Activated gamma-delta T cell treated with anti-CD3 and anti-CD28 coated beads, Interleukin-2, amount 50 U/mL, for 16 hours (primary cell): ENCODE measurements around the gene U2SURP.
"Not testable (repeated sequence)": the region's sequence is repeated elsewhere in the genome, so short reads cannot be mapped to it uniquely, and the experiment has no call there.

Experiments
- DNase-seq: peaks from one replicate; pipeline ENCODE4 v3.0.0-alpha.2; 2020; ENCODE audit warnings: low read depth

The U2SURP gene

DNA sequence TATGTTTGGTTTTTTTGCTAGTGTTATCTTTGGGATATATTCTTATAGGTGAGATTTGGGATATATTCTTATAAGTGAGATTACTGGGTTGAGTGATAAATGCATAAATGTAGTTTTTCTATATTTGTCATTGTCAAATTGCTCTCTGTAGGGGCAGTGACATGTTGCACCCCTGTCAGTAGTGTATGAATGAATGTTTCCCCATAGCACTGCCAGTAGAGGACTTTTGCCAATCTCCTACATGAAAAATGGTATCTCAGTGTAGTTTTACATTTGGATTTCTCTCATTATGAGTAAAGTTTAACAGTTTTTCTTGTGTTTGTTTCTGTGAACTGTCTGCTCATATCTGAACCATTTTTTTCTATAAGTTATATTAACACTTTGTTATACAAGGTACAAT lies 13.6 kb downstream of the U2SURP start:
- DNase-seq = no peak

DNA sequence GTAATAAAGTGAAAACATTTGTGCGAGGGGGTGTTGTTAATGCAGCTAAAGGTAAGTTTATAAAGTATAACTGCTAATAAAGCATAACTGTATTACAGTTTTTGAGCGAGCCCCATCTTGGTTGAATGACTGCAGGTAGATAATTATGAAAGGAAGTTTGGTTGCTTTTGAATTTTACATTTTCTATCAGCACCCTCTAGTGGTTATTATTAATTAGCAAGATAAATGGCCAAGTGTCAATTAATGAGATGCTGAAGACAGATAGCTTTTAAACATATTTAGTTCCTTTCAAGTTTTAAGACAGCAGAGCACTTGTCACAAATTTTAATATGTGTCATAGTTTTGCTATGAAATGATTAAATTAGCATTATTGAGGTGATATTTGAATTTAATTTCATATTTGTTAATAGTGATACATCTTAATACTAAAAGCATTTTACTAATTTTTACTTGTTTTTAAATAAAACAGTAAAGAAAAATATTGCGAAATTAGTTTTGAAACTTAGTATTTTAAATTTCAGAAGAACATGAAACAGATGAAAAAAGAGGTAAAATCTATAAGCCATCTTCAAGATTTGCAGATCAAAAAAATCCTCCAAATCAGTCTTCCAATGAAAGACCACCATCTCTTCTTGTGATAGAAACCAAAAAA lies 15.1 kb downstream of the U2SURP start:
- no peak for DNase-seq

DNA sequence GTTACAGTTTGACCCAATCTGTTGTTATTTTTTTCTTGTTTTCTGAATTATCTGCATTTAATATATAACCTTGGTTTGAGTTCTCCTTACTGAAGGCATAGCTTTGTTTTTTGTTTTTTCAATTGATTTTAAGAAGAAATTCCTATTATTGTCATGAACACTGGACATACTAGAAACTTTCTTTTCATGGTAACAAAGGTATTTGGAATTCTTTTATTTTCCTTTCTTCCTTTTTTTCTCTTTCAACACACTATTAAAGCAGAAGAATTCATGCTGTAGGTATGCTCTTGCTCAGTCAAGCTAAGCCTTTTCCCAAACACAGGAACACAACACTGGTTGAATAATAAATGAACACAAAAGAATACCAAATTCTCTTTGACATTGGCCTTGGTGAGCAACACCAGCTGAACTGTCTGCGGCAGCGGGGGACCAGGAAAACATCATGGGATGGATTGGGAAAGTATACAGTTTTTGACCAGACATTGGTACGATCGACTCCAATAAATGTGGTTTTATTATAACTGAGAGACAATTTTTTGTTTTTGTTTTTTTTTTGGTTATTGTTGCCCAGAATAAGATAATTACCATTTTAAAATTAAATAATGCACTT lies 23.1 kb downstream of the U2SURP start:
- DNase-seq = no peak

DNA sequence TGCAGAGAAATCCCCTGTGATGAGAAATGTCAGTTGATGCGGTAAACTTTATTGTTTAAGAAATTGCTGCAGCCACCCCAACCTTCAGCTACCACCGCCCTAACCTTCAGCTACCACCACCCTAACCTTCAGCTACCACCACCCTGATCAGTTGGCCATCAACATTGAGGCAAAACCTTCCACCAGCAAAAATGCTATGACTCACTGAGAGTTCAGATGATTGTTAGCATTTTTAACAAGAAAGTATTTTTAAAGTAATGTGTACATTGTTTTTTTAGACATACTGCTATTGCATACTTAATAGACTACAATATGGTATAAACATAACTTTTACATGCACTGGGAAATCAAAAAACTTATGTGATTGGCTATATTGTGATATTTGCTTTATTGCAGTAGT lies 30.0 kb downstream of the U2SURP start:
- no peak for DNase-seq

DNA sequence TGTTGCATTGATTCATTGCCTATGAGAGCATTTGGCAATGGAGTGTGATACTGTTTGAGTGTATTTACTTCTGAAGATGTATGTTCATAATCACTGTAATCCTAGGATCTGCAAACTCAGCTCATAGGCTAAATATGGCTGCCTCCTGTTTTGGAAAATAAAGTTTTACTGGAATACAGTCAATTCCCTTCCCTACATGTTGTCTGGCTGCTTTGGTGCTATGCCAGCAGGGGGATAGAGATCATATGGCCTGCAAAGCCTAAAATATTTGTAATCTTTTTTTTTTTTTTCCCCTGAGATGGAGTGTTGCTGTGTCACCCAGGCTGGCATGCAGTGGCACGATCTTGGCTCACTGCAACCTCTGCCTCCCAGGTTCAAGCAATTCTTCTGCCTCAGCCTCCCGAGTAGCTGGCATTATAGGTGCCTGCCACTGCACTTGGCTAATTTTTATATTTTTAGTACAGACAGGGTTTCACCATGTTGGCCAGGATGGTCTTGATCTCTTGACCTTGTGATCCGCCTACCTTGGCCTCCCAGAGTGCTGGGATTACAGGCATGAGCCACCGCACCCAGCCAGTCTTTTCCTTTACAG lies 30.5 kb downstream of the U2SURP start:
- DNase-seq = not testable (repeated sequence)

DNA sequence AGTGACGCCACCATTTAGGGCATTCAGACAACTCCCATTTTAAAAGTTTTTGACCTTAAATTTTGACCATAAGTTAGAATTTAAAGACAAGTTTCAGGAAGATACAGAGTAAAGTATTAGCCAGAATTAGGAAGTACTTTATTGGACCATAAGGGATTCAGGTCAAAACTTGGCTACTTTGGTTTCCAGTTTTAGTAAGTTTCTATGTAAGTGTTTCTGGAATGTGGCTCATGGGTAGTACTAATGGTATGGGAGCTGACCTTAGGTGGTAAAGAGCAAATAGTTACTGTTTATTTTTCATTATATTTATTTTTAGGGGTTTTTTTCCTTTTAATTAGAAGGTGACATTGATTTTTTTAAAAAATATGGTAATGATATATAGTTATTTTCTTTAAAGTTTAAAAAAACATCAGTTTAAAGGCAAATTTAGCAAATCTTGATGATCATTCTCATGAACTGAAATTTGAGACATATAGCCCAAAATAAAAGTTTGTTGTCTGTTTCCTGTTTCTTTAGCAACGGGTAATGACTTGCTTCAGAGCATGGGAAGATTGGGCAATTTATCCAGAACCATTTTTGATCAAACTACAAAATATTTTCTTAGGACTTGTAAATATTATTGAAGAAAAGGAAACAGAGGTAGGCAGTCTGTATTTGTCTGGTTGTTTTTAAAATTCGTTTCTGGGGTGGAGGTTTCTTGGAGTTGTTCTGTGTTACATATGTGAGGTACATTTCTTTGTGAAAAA lies 34.3 kb downstream of the U2SURP start:
- DNase-seq = no peak

DNA sequence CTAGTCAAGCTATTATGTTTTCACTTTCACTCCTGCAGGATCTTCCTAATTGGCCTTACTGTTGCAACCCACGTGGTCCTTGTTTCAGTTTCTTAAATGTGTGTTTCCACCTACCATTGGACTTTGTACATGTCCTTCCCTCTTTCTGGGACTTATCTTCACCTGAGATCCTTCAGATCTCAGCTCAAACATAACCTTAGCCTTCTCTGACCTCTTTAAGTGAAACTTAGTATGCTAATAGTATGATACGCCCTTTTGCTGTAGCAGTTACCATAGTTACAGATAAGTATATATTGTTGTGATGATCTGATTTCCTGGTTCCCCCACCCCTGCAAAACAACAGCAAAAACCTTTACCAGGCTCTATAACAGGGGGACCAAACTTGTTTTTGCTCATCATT lies 35.2 kb downstream of the U2SURP start:
- no peak for DNase-seq

DNA sequence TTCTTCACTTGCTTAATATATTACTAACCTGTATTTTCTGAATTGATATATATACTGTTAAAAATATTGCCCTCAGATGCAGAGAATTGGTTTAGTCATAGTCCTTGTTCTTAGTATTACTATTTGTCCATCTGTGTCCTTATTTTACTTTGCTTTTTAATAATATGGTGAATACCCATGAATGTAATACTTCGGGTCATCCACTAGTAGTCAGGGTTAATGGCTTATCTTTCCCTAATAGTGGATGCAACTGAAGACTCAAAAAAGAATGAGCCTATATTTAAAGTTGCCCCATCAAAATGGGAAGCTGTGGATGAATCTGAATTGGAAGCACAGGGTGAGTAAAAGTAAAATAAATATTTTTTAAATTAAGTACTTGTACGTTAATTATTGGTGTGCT lies 36.5 kb downstream of the U2SURP start:
- DNase-seq = no peak

DNA sequence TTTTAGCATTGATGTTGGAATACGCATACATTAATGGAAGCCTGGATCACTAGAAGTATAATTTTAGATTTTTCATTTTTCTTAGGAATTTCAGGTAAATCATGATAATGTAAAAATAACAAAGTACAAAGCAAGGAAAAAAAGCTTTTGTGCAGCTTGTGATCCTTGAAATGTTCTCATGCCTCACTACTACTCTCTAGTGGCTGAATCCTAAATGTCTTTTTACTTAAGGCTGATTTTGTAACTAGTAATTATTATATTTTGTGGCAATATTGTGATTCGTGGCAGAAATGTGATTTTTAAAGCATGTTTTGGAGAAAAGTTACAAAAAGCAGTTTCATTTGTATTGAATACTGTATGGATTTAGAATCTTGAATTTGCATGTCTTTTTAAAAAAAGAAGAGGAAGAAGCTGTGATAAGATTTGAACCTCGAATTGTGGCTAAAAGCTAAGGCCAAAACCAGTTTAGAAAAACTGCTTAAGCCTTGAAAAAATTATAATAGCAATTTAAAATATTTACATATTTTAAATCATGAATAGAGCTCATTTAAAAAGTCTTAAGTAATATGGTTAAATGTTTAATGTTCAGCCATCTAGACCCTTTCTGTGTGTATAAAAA lies 39.0 kb downstream of the U2SURP start:
- no peak for DNase-seq

DNA sequence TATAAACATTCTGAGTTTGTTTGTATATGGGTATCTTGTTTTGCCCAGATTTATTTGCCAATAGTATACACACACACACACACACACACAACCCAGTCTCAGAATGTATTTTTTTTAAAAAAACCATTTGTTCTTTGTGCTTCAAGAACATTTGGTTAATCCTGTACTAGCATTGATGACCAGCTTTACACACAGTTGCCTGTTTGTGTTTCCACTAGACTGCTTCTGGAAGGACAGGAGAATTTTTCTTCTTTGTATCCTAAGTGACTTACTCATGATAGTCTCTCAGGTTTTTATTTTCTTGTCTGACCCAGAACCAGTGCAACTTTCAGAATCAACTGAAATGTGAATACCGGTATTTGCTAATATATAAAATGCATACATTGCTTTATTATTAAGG lies 40.5 kb downstream of the U2SURP start:
- DNase-seq = no peak

DNA sequence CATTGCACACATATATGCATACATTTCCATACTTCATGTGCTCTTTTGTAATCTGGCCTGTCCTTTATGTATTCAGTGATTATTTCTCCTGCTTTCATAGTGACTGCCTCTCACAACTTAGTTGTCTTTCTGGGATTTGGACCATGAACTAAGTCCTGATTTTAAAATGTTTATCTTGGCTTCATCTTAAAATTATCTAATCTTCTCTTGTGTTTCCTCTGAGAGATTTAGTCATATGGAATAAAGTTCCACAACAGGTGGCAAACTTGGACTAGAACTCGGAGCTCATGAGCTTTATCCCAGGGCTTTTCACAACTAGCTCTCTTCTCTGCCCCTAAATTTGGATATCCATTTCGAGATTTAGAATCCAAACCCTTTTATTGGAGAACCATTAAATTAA lies 44.3 kb downstream of the U2SURP start:
- DNase-seq = no peak

DNA sequence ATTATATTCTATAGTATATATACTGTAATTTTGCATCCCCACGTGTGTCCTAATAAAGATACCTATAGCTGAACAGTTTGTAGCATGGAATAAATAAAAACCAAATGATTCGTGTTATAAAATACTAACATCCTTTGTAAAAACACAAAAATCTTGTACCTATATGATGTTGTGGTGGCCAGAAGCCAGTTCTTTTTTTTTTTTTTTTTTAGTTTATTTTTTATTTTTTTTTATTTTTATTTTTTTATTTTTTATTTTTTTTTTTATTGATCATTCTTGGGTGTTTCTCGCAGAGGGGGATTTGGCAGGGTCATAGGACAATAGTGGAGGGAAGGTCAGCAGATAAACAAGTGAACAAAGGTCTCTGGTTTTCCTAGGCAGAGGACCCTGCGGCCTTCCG lies 44.7 kb downstream of the U2SURP start:
- not testable (repeated sequence) for DNase-seq

DNA sequence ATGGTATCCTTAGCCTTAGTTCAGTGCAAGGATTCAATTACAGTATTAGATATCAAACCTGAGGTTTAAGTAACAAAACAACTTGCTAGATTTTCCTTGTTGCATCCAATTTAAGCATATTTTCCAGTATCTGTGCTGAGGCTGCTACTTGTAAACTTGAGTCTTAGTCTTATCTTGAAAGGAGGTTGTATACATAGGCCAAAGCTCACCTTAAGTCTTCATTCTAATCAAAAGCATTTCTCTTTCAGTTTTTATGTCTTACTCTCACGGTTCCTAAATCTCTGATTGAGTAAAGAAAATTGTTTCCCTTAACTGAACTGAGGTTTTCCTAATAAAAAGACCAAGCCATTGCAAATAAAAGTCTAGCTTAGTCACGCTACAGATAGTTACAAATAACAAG lies 52.6 kb downstream of the U2SURP start:
- no peak for DNase-seq

DNA sequence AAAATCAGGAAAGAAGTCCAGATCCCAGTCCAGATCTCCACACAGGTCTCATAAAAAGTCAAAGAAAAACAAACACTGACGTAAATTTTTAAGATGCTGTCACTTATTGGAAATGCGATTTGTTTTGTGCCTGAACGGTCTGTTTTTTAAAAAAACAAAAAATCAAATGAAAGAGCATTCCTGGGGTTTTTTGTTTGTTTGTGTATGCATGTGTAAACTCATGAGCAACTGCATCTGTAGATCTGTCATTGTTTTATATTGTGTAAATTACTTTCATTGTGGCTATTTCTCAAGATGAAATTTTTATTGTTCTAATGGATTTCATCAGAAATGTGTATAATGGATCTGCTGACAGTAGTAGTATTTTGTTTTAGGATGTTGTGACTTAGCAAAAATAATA lies 55.0 kb downstream of the U2SURP start:
- no peak for DNase-seq

DNA sequence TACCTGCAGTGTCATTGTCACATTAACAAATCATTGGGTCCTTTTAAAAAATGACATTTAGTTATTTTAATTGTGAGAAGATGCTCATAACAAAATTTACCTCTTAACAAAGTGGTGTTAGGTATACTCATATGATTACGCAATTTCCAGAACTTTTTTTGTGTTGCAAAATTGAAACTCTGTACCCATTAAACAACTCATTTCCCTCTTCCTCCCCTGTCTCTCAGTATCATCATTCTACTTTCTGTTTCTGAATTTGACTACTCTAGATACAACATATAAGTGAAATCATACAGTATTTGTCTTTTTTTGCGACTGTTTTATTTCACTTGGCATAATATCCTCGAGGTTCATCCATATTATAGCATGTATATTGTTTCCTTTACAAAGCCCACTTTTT lies 59.5 kb downstream of the U2SURP start:
- DNase-seq = no peak

DNA sequence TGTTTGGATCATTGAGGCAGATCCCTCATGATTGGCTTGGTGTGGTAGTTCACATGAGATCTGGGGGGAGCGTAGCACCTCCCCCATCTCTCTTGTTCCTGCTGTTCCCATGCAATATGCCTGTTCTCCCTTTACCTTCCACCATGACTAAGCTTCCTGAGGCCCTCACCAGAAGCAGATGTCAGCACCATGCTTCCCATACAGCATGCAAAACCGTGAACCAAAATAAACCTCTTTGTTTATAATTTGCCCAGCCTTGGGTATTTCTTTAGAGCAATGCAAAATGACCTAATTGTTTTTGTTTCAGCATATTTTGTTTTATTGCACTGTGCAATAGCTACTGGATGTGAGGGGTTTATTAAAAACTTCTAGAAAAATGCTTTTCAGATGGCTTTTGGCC lies 61.6 kb downstream of the U2SURP start:
- DNase-seq = no peak

DNA sequence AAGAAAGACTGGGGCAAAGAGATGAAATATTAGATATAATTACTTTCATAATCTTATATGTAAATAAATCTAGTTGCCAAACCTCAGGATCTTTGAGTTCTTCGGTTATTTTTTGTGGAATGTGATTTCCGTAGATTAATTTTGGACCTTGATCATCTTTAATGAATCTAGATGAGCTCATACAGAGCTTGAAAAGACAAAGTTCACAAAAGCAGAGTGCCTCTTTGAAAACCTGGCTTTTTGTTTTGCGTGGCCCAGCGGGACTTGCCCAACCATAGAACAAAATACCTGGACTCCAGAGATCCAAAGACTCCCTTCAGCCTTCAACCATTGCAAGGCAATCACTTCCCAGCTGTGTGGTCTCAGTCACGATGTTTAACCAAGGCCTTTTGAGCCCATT lies 63.4 kb downstream of the U2SURP start:
- no peak for DNase-seq

DNA sequence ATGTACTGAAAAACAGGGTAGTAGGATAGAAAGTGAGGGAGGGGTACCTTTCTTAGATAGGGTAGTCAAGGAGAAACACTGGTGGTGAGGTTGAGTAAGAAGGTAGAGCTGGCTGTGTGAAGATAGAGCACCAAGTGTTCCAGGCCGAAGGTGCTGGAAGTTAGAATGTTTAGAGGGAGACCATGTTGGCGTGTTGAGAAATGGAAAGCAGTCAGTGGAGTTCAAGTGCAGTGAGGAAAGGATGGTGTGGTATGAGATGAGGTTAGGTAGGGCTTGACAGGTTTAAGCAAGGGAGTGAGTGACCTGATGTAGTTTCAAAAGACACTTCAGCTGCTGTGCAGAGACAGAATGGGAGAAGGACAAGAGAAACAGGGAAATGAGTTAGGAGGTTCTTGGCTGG lies 64.0 kb downstream of the U2SURP start:
- DNase-seq = no peak

DNA sequence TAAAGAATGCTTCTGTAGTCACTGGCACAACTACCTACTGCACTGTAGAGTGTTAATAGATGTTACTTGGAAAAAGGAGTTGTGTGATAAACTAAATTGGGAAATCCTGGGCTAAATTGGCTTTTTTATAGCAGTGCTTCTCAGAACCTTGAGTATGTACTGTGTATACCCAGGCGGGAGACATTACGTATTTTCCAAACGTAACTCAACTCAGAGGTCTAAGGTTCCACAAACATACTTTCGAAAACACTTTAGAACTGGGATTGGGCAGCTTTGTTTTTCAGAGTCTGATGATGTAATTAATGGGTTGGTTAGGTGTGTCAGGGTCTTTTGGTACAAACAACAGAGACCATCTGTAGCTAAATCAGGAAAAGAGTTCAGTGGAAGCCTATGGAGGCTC lies 64.7 kb downstream of the U2SURP start:
- no peak for DNase-seq

DNA sequence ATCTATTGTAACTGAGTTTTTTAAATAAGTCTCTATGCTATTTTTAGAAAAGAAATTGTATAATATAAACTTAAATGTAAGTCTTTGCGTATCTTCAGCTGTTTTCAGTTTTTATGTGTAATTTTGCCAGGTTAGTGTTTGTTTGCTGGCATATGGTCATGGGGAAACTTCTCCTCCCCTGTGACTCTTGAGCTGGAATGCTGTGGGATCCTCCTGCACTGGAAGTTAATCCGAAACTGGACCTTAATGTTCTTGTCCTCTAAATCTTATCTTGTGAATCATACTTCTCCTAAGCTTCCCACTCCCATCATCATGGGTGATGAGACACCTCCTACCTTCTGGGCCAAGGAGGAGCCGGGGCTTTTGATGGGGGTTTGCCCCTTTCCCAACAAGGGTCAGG lies 65.8 kb downstream of the U2SURP start:
- no peak for DNase-seq

DNA sequence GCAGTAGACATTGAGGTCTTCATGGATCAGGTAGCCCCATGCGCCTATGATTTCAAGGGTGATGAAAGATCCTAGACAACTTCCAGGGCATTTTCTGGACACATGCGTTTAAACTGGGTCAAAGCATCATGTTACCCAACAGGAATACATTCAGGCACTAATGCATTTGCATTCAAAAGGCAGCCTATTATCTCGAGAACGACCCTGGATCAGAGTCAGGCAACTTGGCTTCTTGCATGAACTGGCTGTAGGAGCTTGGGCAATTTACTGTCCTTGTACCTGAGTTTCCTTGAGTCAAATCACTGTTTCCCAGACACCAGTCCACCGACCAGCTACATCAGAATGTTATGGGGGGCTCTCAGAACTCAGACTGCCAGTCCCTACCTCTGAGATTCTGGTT lies 66.7 kb downstream of the U2SURP start:
- DNase-seq = no peak

DNA sequence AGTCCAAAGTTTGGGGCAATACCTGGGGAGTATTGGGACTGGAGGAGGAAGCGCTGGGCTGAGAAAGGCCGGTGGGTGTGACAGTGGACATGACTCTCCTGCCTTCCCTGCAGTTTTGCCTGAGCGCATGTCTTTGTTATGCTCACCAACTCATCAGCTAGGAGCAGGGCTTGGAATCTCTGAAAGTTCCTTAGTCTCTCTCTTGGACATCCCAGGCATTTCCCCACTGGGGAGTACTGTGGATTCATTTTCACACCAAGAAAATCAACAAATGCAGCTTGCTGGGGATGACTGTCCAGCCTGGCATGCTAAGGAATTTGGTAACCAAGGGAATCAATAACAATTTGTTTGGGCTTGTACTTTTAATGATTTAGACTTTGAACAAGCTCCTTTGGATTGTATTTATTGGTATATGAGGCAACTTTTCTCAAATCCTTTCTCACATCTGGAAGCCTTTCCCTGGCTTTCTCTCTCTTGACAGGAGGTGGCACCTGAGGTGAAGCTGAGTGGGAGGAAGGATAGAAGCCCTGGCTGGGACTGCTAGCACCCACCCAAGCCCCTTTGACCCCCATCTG lies 69.7 kb downstream of the U2SURP start:
- DNase-seq = no peak
